ENCODE measurements around the gene GP1BB. TPM values are rescaled to one million over a fixed set of nuclear protein-coding genes. Genes with fewer than 3 reads are reported as not detected.

GP1BB gene
- total and polyA plus RNA-seq, 12 donors: 0.42 to 29.8 (median 4.7) TPM; not detected in 2

DNA sequence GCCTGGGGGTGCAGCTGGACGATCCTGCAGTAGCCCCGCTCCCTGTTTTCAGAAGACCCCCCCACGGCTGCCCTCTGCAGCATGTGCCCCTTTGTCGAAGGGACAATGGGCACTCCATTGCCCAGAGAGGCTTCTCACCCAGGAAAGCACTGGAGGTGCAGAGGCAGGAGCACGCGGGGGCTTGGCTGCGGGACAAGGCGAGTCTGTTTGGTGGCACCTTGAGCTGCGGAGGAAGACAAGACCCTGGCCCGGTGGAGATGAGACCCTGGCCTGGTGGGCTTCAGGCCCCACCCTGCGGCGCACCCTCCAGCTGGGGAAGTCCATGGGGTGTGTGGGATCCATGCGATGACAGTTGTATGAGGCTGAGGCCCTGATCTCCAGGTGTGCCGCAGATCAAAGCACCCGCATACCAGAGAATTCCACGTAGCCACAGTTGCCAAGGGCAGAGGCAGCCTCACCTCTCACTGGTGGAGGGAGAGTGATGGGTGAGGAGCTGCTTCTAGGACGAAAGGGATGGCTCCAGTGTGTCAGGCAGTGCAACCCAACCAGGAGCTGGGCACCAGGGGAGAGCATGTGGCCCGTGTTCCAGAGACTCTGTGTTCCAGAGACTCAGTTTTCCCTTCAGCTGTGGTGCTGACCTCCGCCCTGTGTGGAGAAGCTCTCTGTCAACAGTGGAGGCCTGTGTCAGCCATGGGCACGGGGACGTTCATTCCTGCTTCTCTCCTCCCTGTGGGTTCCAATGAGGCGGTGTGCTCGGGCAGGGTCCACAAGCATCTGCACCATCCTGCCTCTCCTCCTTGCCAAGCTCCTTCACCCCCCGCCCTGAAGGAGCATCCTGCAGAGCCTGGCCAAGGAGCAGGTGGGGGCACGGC, 47.2 kb downstream of the GP1BB start:
- Histone ChIP-seq H3K9me3 (replicated peaks in 1 of 3) (no peaks in the 10 kb centered on the region), H3K27me3 (peaks cover 50% of the 10 kb centered on the region), H3K36me3 (replicated peaks in 1 of 2) (no peaks in the 10 kb centered on the region), H3K27ac (no peak overlapping the region), H3K4me3 (no peak overlapping the region), H3K4me1 (replicated peaks in 1 of 2) (peaks cover 6 to 11% of the 10 kb centered on the region in 2 donors)
- TF ChIP-seq POLR2A (IDR thresholded peaks at IDR 0.05): no peak
- TF ChIP-seq, protein P1, sequence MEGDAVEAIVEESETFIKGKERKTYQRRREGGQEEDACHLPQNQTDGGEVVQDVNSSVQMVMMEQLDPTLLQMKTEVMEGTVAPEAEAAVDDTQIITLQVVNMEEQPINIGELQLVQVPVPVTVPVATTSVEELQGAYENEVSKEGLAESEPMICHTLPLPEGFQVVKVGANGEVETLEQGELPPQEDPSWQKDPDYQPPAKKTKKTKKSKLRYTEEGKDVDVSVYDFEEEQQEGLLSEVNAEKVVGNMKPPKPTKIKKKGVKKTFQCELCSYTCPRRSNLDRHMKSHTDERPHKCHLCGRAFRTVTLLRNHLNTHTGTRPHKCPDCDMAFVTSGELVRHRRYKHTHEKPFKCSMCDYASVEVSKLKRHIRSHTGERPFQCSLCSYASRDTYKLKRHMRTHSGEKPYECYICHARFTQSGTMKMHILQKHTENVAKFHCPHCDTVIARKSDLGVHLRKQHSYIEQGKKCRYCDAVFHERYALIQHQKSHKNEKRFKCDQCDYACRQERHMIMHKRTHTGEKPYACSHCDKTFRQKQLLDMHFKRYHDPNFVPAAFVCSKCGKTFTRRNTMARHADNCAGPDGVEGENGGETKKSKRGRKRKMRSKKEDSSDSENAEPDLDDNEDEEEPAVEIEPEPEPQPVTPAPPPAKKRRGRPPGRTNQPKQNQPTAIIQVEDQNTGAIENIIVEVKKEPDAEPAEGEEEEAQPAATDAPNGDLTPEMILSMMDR (IDR thresholded peaks at IDR 0.05): no peak
- intact Hi-C loops (cut with DNase I): no loop called here
- DNase-seq: no peak
- 89 to 93% (median 91%) methylated on average over 17 to 25 of the region's 25 CpGs for WGBS, 4 donors

DNA sequence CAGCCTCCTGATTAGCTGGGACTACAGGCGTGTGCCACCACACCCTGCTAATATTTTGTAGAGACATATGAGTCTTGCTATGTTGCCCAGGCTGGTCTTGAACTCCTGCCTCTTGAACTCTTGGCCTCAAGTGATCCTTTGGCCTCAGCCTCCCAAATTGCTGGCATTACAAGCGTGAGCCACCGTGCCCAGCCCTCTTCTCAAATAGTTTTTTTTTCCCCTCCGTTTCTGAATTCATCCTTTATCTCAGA, 49.0 kb downstream of the GP1BB start:
- TF ChIP-seq POLR2A (IDR thresholded peaks at IDR 0.05): no peak
- TF ChIP-seq, protein P1 (IDR thresholded peaks at IDR 0.05): no peak
- intact Hi-C loops (cut with DNase I): no loop called here
- no peak for DNase-seq
- Histone ChIP-seq H3K4me1 (replicated peaks in 1 of 2) (peaks cover 0 to 5% of the 10 kb centered on the region in 2 donors), H3K36me3 (replicated peaks in 1 of 2) (no peaks in the 10 kb centered on the region), H3K4me3 (no peak overlapping the region), H3K9me3 (replicated peaks in 1 of 3) (no peaks in the 10 kb centered on the region), H3K27ac (no peak overlapping the region), H3K27me3 (peaks cover 34% of the 10 kb centered on the region)
- WGBS, 4 donors: 72 to 83% (median 80%) methylated on average over 4 of the region's 4 CpGs

DNA sequence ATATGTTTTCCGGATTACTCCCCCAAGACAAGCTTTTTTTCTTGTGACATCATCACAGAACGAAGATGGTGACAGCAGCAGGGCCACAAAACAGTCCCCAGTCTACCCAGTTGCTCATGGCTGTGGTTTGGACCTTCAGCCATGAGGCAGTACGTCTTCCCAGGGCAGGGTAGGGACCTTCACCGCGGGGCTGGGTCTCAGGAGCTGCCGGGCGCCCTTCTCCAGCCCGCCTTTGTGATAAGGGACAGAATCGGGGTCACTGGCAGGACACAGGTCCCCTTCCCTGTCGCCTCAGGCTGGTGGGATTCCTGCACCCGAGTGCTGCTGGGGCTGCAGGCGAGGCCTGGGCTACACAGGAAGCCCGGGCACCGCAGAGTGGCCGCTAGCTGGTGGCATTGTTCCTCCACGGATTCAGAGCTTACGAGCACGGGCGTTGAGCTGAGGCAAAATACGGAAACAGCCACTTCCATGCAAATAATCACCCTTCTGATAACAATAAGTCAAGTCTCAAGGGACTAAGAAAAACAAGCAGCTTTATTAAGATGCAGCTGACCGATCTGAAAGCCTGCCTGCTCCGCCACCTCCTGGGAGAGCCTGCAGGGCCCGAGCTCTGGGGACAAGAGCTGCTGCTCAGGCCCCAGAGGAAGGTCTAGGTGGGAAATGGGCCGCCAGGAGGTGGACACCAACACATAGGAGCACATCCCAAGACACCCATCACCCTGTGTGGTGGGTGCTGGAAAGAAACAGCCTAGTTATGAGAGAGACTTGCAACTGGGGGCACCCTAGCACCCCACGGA, 49.5 kb downstream of the GP1BB start:
- DNase-seq: no peak
- TF ChIP-seq POLR2A (IDR thresholded peaks at IDR 0.05): no peak
- TF ChIP-seq, protein P1 (IDR thresholded peaks at IDR 0.05): no peak
- H3K36me3 ChIP-seq (replicated peaks in 1 of 2): no peaks in the 10 kb centered on the region
- H3K27me3 ChIP-seq: peaks cover 30% of the 10 kb centered on the region
- H3K4me1 ChIP-seq (replicated peaks in 1 of 2): no peaks in the 10 kb centered on the region
- H3K27ac ChIP-seq: no peak overlapping the region
- H3K4me3 ChIP-seq: no peak overlapping the region
- H3K9me3 ChIP-seq (replicated peaks in 1 of 3): no peaks in the 10 kb centered on the region
- WGBS, 4 donors: 71 to 83% (median 78%) methylated on average over 19 to 25 of the region's 25 CpGs
- intact Hi-C loops (cut with DNase I): no loop called here

DNA sequence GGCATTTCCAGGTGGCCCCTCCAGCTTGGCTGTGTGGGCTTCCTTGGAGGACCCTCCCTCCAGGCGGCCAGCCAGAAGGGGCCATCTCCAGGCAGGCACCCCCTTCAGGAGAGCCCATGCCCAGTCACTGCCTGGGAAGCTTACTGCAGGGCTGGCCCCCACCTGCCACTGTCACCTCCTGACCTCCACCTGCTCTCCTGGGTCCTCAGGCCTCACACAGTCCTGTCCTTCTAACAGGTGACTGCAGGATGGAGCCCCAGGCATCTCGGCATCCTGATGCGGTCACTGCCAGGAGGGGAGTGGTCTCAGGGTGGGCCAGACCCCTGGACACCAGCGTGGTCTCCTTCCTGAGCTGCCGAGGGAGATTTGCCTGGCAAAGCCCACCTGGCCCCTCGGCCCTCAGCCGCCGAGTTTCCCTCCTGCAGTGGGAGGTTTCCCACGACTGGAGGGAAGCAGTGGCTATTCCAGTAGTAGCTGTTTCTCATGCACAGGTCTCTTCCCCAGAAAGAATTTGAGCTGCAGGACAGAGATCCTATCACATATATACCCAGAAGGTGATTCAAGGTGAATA, 50.2 kb downstream of the GP1BB start:
- Histone ChIP-seq H3K4me3 (no peak overlapping the region), H3K9me3 (replicated peaks in 1 of 3) (no peaks in the 10 kb centered on the region), H3K4me1 (replicated peaks in 1 of 2) (no peaks in the 10 kb centered on the region), H3K36me3 (replicated peaks in 1 of 2) (no peaks in the 10 kb centered on the region), H3K27ac (no peak overlapping the region), H3K27me3 (peaks cover 23% of the 10 kb centered on the region)
- TF ChIP-seq, protein P1 (IDR thresholded peaks at IDR 0.05): no peak
- TF ChIP-seq POLR2A (IDR thresholded peaks at IDR 0.05): no peak
- intact Hi-C loops (cut with DNase I): no loop called here
- WGBS, 4 donors: 82 to 88% (median 84%) methylated on average over 6 to 9 of the region's 9 CpGs; no CpG with 5 or more reads in 1 of the 4 donors
- DNase-seq: no peak
